Thoracic aorta (tissue), 2 donors: ENCODE results near the gene PACS1. TPM values are rescaled to one million over a fixed set of nuclear protein-coding genes. Genes with fewer than 3 reads are reported as not detected.

Experiments used
- ATAC-seq: fragments of 150-250 bp; one replicate; pipeline ENCODE4 v1.8.0; 2017; ENCODE audit warnings: low read depth; ENCODE audit not compliant: insufficient number of reproducible peaks, low FRiP score
- DNase-seq: peaks from one replicate; pipeline ENCODE4 v3.0.0-alpha.2; 2020; ENCODE audit warnings: low spot score
- H3K27ac ChIP-seq, 2 donors: fragments of 200-600 bp; sonication (generic); 1 replicate in 1 of 2; 2 replicates in 1 of 2; pipeline ENCODE4 v1.5.1; 2016; ENCODE audit warnings: mild to moderate bottlenecking in 2 of 2, moderate library complexity in 2 of 2
- H3K27me3 ChIP-seq: fragments of 200-600 bp; sonication (generic); replicated peaks from 2 replicates; pipeline ENCODE4 v1.6.0; 2016; ENCODE audit warnings: mild to moderate bottlenecking; ENCODE audit not compliant: insufficient read depth
- H3K36me3 ChIP-seq: fragments of 200-600 bp; sonication (generic); one replicate; pipeline ENCODE4 v1.5.1; 2016
- H3K4me1 ChIP-seq, 2 donors: fragments of 200-600 bp; sonication (generic); 1 replicate in 1 of 2; 2 replicates in 1 of 2; pipeline versions ENCODE4 v1.5.1 to v1.6.0; 2016; ENCODE audit warnings: low read depth in 2 of 2, mild to moderate bottlenecking in 1 of 2; ENCODE audit not compliant: control insufficient read depth in 1 of 2
- H3K4me3 ChIP-seq: fragments of 200-600 bp; sonication (generic); 2 replicates; pipeline ENCODE4 v1.5.1; 2016; ENCODE audit warnings: mild to moderate bottlenecking
- H3K9me3 ChIP-seq: fragments of 200-600 bp; sonication (generic); 2 replicates; pipeline ENCODE4 v1.5.1; 2016
- total RNA-seq, 2 donors: library from RNA; depleted of rRNA; stranded (reverse); fragments of >200 nt; gene quantifications; one replicate each; pipeline versions ENCODE4 v1.1.0 to v1.2.3, GENCODE V29; 2016
- TF ChIP-seq, protein P1 (sequence below): fragments of 200-600 bp; sonication (generic); IDR thresholded peaks from one replicate; pipeline ENCODE4 v1.5.1; 2019; ENCODE audit warnings: antibody characterized with exemption

The PACS1 gene
- total RNA-seq, 2 donors from 2014 or later: 82.9 to 112 TPM

GRCh38 chr11:66222358-66223149 is 152.5 kb downstream of the PACS1 start:
- peak; percentile 79 for DNase-seq
- Histone ChIP-seq H3K4me3 (no peak overlapping the region), H3K27ac (no peak overlapping the region), H3K27me3 (no peaks in the 10 kb centered on the region), H3K36me3 (peaks cover 19% of the 10 kb centered on the region), H3K9me3 (no peaks in the 10 kb centered on the region), H3K4me1 (no peaks in the 10 kb centered on the region)
- peak; percentile 66 for ATAC-seq
- TF ChIP-seq, protein P1, sequence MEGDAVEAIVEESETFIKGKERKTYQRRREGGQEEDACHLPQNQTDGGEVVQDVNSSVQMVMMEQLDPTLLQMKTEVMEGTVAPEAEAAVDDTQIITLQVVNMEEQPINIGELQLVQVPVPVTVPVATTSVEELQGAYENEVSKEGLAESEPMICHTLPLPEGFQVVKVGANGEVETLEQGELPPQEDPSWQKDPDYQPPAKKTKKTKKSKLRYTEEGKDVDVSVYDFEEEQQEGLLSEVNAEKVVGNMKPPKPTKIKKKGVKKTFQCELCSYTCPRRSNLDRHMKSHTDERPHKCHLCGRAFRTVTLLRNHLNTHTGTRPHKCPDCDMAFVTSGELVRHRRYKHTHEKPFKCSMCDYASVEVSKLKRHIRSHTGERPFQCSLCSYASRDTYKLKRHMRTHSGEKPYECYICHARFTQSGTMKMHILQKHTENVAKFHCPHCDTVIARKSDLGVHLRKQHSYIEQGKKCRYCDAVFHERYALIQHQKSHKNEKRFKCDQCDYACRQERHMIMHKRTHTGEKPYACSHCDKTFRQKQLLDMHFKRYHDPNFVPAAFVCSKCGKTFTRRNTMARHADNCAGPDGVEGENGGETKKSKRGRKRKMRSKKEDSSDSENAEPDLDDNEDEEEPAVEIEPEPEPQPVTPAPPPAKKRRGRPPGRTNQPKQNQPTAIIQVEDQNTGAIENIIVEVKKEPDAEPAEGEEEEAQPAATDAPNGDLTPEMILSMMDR: peak; percentile 98

DNA sequence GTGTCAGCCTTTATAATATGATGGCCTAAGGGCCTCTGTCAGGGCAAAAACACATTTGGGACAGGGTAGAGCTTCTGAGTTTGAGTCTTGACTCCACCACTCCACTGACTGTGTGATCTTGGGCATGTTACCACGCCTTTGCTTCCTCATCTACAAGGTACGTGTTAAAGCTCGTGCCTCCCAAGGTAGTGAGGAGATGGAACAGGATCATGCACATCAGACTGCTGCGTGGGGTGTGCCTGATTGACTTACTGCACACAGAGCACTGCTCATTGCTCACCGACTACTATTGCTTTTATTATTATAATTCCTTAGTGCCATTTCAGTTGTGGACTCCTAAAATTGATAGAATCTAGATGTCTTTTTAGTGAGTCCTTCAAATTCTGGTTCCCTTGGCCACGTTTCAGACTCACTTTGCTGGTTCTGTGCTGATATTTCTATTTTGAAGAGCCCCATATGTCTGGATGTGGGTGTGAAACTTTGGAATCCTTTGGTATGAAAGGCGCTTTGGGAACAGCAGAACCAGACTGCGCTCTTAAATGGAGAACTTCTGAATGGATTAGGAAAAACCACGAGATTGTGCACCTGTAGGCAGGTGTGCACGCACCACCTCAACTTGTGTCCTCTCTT is 154.3 kb downstream of the PACS1 start:
- Histone ChIP-seq H3K27me3 (no peaks in the 10 kb centered on the region), H3K36me3 (peaks cover 24% of the 10 kb centered on the region), H3K27ac (no peak overlapping the region), H3K4me1 (no peaks in the 10 kb centered on the region), H3K4me3 (no peak overlapping the region), H3K9me3 (no peaks in the 10 kb centered on the region)
- ATAC-seq (no peak), DNase-seq (no peak)
- TF ChIP-seq, protein P1: no peak

GRCh38 chr11:66225066-66225465 is 155.0 kb downstream of the PACS1 start:
- Histone ChIP-seq H3K27me3 (no peaks in the 10 kb centered on the region), H3K9me3 (no peaks in the 10 kb centered on the region), H3K4me1 (no peaks in the 10 kb centered on the region), H3K4me3 (no peak overlapping the region), H3K36me3 (peaks cover 18% of the 10 kb centered on the region), H3K27ac (no peak overlapping the region)
- TF ChIP-seq, protein P1: no peak
- no peak for DNase-seq
- ATAC-seq: no peak

GRCh38 chr11:66226101-66226500 is 156.0 kb downstream of the PACS1 start:
- DNase-seq (no peak), ATAC-seq (no peak)
- no peak overlapping the region for H3K27ac ChIP-seq
- H3K4me3 ChIP-seq: no peak overlapping the region
- TF ChIP-seq, protein P1: no peak
- no peaks in the 10 kb centered on the region for H3K27me3 ChIP-seq
- H3K4me1 ChIP-seq: no peaks in the 10 kb centered on the region
- no peaks in the 10 kb centered on the region for H3K9me3 ChIP-seq
- H3K36me3 ChIP-seq: peaks cover 23% of the 10 kb centered on the region

DNA sequence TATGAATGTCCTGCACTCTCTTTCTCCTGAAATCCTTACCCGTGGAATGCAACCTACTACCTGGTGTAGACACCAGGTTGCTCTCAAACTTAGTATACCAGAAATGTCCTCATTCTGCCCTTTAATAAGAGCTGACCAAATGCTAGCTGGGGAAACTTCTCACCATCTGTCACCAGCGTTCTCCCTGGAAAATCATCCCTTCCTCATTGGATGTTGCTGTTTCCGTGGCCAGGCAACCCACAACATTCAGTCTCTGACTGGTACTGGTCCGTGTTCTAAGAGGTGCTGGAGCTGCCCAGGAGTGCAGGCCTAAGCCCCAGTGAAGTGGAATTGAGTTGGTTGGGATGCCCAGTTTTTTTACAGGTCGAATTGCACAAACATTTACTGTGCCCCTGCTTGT is 157.6 kb downstream of the PACS1 start:
- Histone ChIP-seq H3K4me3 (no peak overlapping the region), H3K27me3 (no peaks in the 10 kb centered on the region), H3K9me3 (no peaks in the 10 kb centered on the region), H3K4me1 (no peaks in the 10 kb centered on the region), H3K27ac (no peak overlapping the region), H3K36me3 (peaks cover 38% of the 10 kb centered on the region)
- TF ChIP-seq, protein P1: no peak
- ATAC-seq (no peak), DNase-seq (no peak)
